Measurements from ENCODE around the gene VGF.
"Not testable (repeated sequence)": the region's sequence is repeated elsewhere in the genome, so short reads cannot be mapped to it uniquely, and the experiment has no call there.

The VGF gene

GRCh38 chr7:101165075-101165957 lies at the start of gene VGF:
Gene VGF, minus strand, starts transcription at chr7:101165569. Its CDS starts 726 bp downstream, at chr7:101164843.
- peak within 1 kb of the TSS; percentile 79 for H3K4me3 Mint-ChIP-seq
- peaks cover 69% of the 10 kb centered on the region for H3K27me3 Mint-ChIP-seq
- no peaks in the 10 kb centered on the region for H3K9me3 Mint-ChIP-seq
- peak; percentile 88 for ATAC-seq
- H3K4me1 Mint-ChIP-seq, result peaks cover 61% of the 10 kb centered on the region
- peak within 1 kb of the TSS; percentile 11 for H3K27ac Mint-ChIP-seq
- peaks cover 20% of the 10 kb centered on the region for H3K36me3 Mint-ChIP-seq

- Mint-ChIP-seq H3K4me3 (no peak overlapping the region), H3K4me1 (peaks cover 15% of the 10 kb centered on the region), H3K27ac (no peak overlapping the region), H3K27me3 (no peaks in the 10 kb centered on the region), H3K36me3 (peaks cover 64% of the 10 kb centered on the region), H3K9me3 (no peaks in the 10 kb centered on the region)
- ATAC-seq, result no peak
Measured at GRCh38 chr7:101212014-101212413, 46.6 kb upstream of the VGF start.

DNA sequence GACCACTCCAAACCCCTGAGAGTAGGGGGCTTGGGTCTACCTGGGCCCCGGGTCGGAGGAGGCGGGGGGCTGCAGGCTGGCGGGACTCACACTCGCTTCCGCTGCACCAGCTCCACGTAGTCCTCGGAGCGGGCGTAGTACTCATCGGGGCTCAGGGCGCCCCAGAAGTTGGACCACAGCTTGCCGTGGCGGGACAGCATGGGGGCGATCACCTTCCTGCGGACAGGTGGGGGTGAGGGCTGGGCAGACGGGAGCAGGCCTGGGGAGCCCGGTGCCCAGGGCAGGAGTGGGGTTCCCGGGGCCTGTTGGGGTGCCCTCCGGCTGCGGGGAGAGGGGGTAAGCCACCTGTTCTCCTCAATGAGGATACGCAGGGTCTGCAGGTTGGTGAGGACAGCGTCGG lies 46.1 kb upstream of the VGF start:
- Mint-ChIP-seq H3K27me3 (no peaks in the 10 kb centered on the region), H3K9me3 (no peaks in the 10 kb centered on the region), H3K27ac (no peak overlapping the region), H3K4me3 (no peak overlapping the region), H3K36me3 (peaks cover 66% of the 10 kb centered on the region), H3K4me1 (peaks cover 10% of the 10 kb centered on the region)
- ATAC-seq, result peak; percentile 25

- Mint-ChIP-seq H3K27me3 (no peaks in the 10 kb centered on the region), H3K36me3 (peaks cover 63% of the 10 kb centered on the region), H3K27ac (no peak overlapping the region), H3K4me1 (no peaks in the 10 kb centered on the region), H3K4me3 (no peak overlapping the region), H3K9me3 (no peaks in the 10 kb centered on the region)
- no peak for ATAC-seq
Measured at GRCh38 chr7:101210143-101210542, 44.8 kb upstream of the VGF start.

DNA sequence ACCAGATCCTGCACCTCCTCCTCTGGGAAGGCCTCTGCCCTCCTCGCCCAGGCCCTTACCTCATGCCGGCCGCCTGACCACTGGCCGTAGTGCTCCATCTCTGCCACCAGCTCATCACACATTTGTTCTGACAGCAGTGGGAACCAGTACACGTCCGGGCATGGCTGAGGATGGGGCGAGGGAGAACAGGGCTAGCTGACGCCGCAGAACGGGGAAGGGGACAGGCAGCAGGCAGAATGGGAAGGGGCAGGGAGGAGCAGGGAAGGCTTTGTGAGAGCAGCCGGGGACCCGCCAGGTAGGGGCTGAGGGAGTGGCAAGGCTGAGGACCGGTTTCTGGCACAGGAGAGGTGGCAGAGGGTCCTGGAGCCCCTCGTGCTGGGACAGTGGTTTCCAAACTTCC lies 43.4 kb upstream of the VGF start:
- Mint-ChIP-seq H3K9me3 (no peaks in the 10 kb centered on the region), H3K4me3 (no peak overlapping the region), H3K27ac (no peak overlapping the region), H3K36me3 (peaks cover 52% of the 10 kb centered on the region), H3K4me1 (peaks cover 3% of the 10 kb centered on the region), H3K27me3 (no peaks in the 10 kb centered on the region)
- no peak for ATAC-seq

DNA sequence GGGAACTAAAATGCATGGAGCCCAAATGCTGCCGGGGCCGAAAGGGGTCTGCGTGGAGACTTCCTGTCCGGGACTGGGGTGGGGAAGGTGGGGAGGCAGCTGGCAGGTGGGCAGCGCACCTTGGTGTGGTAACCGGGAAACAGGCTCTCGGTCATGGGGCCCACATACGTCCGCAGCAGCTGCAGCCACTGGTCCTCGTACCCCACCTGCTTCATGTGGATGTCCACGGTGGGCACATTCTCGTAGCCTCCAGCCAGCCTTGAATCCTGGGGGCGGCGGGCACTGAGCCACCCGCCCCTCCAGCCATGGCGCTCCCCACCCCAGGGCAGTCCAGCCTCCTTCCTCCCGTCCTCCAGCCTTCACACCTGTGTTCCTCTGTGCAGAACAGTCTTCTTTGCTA lies 42.1 kb upstream of the VGF start:
- Mint-ChIP-seq H3K36me3 (peaks cover 52% of the 10 kb centered on the region), H3K27ac (no peak overlapping the region), H3K4me1 (peaks cover 14% of the 10 kb centered on the region), H3K27me3 (peaks cover 5% of the 10 kb centered on the region), H3K4me3 (no peak overlapping the region), H3K9me3 (no peaks in the 10 kb centered on the region)
- no peak for ATAC-seq

DNA sequence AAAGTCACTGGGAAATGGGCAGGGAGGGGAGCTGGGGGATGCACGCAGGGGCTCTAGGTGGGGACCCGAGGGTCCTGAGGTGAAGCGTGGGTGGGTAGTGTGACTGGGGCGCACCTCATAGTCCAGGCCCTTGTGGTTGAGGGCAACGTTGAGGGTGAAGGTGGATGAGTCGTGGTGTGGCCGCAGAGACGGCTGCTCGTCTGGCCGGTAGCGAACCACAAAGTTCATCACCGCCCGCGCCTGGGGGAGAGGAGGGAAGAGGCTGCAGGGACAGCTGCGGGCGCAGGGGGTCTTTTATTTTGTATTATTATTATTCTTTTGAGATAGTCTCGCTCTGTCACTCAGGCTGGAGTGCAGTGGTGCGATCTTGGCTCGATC lies 41.3 kb upstream of the VGF start:
- ATAC-seq, result no peak
- no peak overlapping the region for H3K27ac Mint-ChIP-seq
- peaks cover 15% of the 10 kb centered on the region for H3K4me1 Mint-ChIP-seq
- no peaks in the 10 kb centered on the region for H3K9me3 Mint-ChIP-seq
- no peak overlapping the region for H3K4me3 Mint-ChIP-seq
- peaks cover 13% of the 10 kb centered on the region for H3K27me3 Mint-ChIP-seq
- peaks cover 44% of the 10 kb centered on the region for H3K36me3 Mint-ChIP-seq

DNA sequence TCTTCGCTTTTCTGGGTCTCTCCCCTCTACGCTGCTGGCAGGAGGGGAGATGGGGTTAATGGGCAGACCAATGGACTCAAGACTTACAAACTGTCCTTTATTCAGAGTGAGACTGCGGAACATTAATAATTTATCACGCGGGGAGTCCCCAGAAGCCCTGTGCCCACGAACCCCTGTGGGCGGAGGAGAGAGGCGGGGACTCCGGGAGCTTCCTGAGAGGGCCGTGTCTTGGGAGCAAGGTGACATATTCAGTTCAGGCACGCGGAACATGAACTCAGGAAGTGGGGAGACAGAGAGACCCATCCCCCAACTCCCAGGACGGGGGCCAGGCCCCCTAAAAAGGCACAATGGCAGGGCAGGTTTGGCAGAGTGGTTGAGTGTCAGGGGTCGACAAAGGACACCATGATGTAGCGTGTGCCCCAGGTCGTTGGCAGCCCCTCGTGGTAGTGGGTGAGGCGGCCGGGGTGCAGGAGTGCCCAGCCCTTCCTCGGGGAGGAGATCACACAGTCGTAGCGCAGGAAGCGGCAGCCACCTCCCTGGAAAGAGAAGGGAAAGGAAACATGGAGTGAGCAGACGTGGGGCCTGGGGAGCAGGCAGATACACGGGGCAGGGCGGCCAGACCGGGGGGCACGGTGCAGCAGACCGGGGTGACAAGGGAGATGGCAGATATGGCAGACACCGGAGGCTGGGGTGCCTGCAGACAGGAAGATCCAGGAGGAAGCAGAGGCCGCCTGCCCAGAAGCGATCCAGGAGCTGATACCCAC lies 40.7 kb upstream of the VGF start:
- Mint-ChIP-seq H3K27ac (no peak overlapping the region), H3K4me3 (no peak overlapping the region), H3K27me3 (peaks cover 19% of the 10 kb centered on the region), H3K4me1 (peaks cover 20% of the 10 kb centered on the region), H3K9me3 (no peaks in the 10 kb centered on the region), H3K36me3 (peaks cover 38% of the 10 kb centered on the region)
- ATAC-seq, result peak; percentile 13

DNA sequence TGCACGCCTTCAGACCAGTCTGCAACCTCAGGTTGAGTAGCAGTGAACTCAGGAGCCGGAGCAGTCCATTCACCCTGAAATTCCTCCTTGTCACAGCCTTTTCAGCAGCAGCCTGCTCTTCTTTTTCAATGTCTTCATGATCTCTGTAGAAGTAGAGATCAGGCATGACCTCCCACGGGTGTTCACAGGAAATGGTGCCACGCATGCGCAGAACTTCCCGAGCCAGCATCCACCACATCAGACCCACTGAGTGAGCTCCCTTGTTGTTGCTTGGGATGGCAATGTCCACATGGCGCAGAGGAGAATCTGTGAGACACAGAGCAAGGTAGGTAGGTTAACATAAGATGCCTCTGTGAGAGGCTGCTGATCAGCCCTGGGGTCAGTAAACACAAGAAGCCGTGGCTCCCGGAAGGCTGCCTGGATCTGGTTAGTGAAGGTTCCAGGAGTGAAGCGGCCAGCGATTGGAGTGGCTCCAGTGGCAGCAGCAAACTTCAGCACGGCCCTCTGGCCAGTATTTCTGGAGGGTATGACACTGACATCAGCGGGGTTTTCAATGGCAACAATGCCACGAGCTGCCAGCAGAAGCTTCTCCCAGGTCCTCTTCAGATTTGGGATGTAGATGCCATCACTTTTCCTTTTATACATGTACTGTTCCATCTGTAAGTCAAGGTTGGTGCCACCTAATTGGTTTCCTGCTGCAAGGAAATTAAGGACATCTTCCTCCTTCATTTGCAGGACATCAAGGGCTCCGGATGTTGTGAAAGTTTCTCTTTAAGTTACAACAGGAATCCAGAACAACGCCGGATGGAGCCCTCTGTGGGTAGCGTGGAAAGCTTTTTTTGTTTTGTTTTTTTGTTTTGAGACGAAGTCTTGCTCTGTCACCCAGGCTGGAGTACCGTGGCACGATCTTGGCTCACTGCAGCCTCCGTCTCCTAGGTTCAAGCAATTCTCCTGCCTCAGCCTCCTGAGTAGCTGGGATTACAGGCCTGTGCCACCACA lies 38.7 kb upstream of the VGF start:
- not testable (repeated sequence) for H3K4me3 Mint-ChIP-seq, ATAC-seq, H3K9me3 Mint-ChIP-seq, H3K27ac Mint-ChIP-seq
- peaks cover 27% of the 10 kb centered on the region for H3K36me3 Mint-ChIP-seq
- peaks cover 26% of the 10 kb centered on the region for H3K4me1 Mint-ChIP-seq
- H3K27me3 Mint-ChIP-seq, result peaks cover 38% of the 10 kb centered on the region

DNA sequence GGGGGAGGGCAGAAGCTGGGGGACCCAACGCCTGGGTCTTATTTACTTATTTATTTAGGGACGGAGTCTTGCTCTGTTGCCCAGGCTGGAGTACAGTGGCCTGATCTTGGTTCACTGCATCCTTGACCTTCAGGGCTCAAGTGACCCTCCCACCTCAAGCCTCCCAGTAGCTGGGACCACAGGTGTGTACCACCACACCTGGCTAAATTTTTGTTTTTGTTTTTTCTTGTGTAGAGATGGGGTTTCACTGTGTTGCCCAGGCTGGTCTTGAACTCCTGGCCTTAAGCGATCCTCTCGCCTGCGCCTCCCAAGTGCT lies 37.2 kb upstream of the VGF start:
- peaks cover 46% of the 10 kb centered on the region for H3K27me3 Mint-ChIP-seq
- no peak overlapping the region for H3K27ac Mint-ChIP-seq

GRCh38 chr7:101201695-101202602 lies 36.6 kb upstream of the VGF start:
- Mint-ChIP-seq H3K36me3 (peaks cover 14% of the 10 kb centered on the region), H3K4me3 (no peak overlapping the region), H3K4me1 (peaks cover 26% of the 10 kb centered on the region), H3K9me3 (no peaks in the 10 kb centered on the region), H3K27me3 (peaks cover 46% of the 10 kb centered on the region), H3K27ac (no peak overlapping the region)
- ATAC-seq, result no peak

More for the DNA sequence above, 37.2 kb upstream of the VGF start:
- Mint-ChIP-seq H3K9me3 (no peaks in the 10 kb centered on the region), H3K4me1 (peaks cover 26% of the 10 kb centered on the region), H3K4me3 (no peak overlapping the region), H3K36me3 (peaks cover 15% of the 10 kb centered on the region)
- no peak for ATAC-seq

GRCh38 chr7:101200862-101201599 lies 35.7 kb upstream of the VGF start, which contains the start of gene MOGAT3:
Gene MOGAT3, minus strand, starts transcription at chr7:101201036. Its CDS starts 182 bp downstream, at chr7:101200854.
- Mint-ChIP-seq H3K36me3 (peaks cover 4% of the 10 kb centered on the region), H3K4me1 (peaks cover 26% of the 10 kb centered on the region), H3K4me3 (no peak within 1 kb of the TSS), H3K9me3 (no peaks in the 10 kb centered on the region), H3K27ac (no peak within 1 kb of the TSS), H3K27me3 (peaks cover 51% of the 10 kb centered on the region)
- ATAC-seq, result no peak

- no peak for ATAC-seq
- H3K9me3 Mint-ChIP-seq, result no peaks in the 10 kb centered on the region
- no peak overlapping the region for H3K27ac Mint-ChIP-seq
- no peak overlapping the region for H3K4me3 Mint-ChIP-seq
- peaks cover 56% of the 10 kb centered on the region for H3K27me3 Mint-ChIP-seq
- no peaks in the 10 kb centered on the region for H3K36me3 Mint-ChIP-seq
- peaks cover 26% of the 10 kb centered on the region for H3K4me1 Mint-ChIP-seq
Measured at GRCh38 chr7:101200504-101200861, 35.1 kb upstream of the VGF start.
